HG03439 (cell line): ENCODE results near the gene TACR1.
A peak's percentile ranks its signal among the peaks of the same experiment; 100 is the strongest.

Experiments used
- ATAC-seq: cut with Tn5 transposase; IDR thresholded peaks from one replicate; pipeline ENCODE4 v1.9.1; 2021; ENCODE audit warnings: mild to moderate bottlenecking, moderate library complexity; ENCODE audit not compliant: unreplicated experiment

TACR1 gene

GRCh38 chr2:75055142-75055819 lies 144.0 kb downstream of the TACR1 start:
- no peak for ATAC-seq

- ATAC-seq: no peak
Observed at GRCh38 chr2:75054296-75054695, 145.0 kb downstream of the TACR1 start.

GRCh38 chr2:75053484-75054112 lies 145.7 kb downstream of the TACR1 start:
- ATAC-seq: peak; percentile 92

GRCh38 chr2:75047992-75048625 lies 151.2 kb downstream of the TACR1 start:
- no peak for ATAC-seq

GRCh38 chr2:75047189-75047991 lies 151.9 kb downstream of the TACR1 start:
- ATAC-seq: no peak

GRCh38 chr2:75045526-75046050 lies 153.7 kb downstream of the TACR1 start:
- no peak for ATAC-seq

- ATAC-seq: no peak
Observed at GRCh38 chr2:75044291-75044690, 155.0 kb downstream of the TACR1 start.

- ATAC-seq: no peak
Observed at GRCh38 chr2:75042823-75043222, 156.5 kb downstream of the TACR1 start.

GRCh38 chr2:75041731-75042600 lies 157.4 kb downstream of the TACR1 start:
- ATAC-seq: no peak

GRCh38 chr2:75041226-75041625 lies 158.1 kb downstream of the TACR1 start:
- no peak for ATAC-seq

GRCh38 chr2:75035444-75036353 lies 163.6 kb downstream of the TACR1 start:
- no peak for ATAC-seq

GRCh38 chr2:75033516-75033915 lies 165.8 kb downstream of the TACR1 start:
- no peak for ATAC-seq

- no peak for ATAC-seq
Observed at GRCh38 chr2:75031906-75032803, 167.2 kb downstream of the TACR1 start.

GRCh38 chr2:75031171-75031570 lies 168.1 kb downstream of the TACR1 start:
- no peak for ATAC-seq

GRCh38 chr2:75030218-75031009 lies 168.9 kb downstream of the TACR1 start:
- no peak for ATAC-seq

- ATAC-seq: no peak
Observed at GRCh38 chr2:75027886-75028285, 171.4 kb downstream of the TACR1 start.

- no peak for ATAC-seq
Observed at GRCh38 chr2:75025633-75026380, 173.5 kb downstream of the TACR1 start.
